NCI-H1092 treated with DMSO at 0.1 percent for 48 hours (cell line): Measurements from ENCODE around the gene CD55.

Source experiments
- DNase-seq: peaks from one replicate; lab custom pipeline; 2025; lab: John Stamatoyannopoulos, UW

The CD55 gene, protein sequence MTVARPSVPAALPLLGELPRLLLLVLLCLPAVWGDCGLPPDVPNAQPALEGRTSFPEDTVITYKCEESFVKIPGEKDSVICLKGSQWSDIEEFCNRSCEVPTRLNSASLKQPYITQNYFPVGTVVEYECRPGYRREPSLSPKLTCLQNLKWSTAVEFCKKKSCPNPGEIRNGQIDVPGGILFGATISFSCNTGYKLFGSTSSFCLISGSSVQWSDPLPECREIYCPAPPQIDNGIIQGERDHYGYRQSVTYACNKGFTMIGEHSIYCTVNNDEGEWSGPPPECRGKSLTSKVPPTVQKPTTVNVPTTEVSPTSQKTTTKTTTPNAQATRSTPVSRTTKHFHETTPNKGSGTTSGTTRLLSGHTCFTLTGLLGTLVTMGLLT

DNA sequence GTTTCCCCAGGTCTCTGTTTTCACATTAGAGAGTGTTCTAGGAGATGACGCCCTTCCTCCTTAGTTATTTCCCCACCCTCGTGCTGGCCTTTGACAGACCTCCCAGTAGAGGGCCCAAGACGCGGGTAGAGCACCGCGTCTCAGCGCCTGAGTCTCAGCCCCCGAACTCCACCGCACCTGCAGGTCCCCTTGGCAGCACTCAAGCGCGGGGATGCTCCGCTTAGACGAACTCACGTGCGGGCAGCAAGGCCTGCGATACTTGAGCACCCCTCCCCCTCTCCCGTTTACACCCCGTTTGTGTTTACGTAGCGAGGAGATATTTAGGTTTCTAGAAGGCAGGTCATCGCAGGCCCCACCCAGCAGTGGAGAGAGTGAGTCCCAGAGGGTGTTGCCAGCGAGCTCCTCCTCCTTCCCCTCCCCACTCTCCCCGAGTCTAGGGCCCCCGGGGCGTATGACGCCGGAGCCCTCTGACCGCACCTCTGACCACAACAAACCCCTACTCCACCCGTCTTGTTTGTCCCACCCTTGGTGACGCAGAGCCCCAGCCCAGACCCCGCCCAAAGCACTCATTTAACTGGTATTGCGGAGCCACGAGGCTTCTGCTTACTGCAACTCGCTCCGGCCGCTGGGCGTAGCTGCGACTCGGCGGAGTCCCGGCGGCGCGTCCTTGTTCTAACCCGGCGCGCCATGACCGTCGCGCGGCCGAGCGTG lies at the start of gene CD55:
Gene CD55, plus strand, starts transcription at position 600 of the 711 bp plus-strand sequence. Its CDS starts 88 bp downstream, at position 688.
- peak; percentile 71 for DNase-seq

DNA sequence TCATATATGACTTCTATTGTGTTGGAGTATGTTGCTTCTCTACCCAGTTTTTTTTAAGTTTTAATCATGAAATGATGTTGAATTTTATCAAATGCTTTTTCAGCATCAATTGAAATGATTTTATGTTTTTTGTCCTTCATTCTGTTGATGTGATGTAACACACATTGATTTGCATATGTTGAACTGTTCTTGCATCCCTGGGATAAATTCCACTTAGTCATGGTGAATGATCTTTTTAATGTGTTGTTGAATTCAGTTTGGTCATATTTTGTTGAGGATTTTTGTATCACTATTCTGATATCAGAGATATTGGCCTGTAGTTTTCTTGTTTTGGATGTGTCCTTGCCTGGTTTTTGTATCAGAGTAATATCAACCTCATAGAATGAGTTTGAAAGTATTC lies 46.6 kb upstream of the CD55 start:
- no peak for DNase-seq

DNA sequence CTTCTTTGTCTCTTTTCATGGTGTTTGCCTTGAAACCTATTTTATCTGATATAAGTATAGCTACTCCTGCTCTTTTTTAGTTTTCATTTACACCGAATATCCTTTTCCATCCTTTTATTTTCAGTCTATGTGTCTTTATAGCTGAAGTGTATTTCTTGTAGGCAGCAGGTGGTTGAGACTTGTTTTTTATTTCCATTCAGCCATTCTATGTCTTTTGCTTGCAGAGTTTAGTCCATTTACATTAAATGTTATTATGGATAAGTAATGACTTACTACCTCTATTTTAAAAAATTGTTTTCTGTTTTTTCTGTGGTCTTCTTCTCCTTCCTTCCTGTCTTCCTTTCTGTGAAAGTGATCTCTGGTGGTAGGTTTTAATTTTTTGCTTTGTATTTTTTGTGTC lies 45.0 kb upstream of the CD55 start:
- no peak for DNase-seq

DNA sequence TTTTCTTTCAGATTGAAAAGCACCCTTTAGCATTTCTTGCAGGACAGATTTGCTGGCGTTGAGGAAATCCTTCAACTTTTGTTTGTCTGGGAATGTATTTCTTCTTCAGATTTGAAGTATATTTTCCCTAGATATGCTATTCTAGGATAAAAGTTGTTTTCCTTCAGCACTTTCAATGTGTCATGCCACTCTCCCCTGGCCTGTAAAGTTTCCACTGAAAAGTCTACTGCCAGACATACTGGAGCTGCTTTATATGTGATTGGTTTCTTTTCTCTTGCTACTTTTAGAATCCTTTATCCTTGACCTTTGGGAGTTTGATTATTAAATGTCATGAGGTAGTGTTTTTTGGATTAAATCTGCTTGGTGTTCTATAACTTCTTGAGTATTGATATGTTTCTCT lies 44.2 kb upstream of the CD55 start:
- DNase-seq = no peak

DNA sequence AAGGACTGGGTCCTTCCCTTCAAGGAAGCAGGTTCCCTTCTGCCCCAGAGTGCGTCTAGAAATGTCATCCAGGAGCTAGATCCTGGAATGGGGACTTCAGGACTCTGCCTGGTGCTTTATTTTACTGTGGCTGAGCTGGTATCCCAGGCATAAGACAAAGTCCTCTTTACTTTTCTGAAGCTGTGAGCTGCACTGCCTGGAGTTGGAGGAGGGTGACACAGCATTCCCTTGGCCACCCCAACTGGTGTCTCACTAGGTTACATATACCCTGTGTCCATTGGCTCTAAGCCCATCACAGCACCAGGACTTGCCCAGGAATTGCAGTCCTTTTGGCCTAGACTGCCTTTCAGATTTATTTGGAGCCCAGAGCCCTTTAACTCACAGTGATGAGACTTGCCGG lies 41.8 kb upstream of the CD55 start:
- no peak for DNase-seq

DNA sequence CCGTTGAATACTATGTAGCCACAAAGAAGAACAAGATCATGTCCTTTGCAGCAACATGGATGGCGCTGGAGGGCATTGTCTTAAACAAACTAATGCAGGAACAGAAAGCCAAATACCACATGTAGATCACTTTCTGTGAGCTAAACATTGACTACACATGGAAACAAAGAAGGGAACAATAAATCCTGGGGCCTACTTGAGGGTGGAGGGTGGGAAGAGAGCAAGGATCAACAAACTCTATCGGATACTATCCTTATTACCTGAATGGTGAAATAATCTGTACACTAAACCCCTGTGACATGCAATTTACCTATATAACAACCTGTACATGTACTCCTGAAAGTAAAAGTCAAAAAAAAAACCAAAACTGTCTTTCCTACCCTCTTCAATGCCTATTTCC lies 40.8 kb upstream of the CD55 start:
- DNase-seq = no peak

DNA sequence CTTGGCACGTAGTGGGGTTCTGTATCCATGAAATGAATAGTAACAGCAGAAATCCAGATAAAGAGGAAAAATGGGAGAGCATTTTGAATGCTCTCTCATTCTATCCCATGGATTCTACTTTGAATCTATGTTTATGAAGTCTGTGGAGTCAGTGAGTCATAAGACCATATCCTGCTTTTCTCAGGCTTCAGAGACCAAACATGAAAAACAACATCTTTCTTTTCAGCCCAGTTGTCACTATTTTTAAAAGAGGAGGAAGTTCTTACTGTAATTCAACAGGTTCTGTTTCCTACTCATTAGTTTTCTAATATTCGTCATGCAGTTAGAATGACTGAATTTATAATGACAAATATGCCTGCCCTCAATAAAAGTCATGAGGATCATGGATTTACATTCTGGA lies 39.4 kb upstream of the CD55 start:
- no peak for DNase-seq

DNA sequence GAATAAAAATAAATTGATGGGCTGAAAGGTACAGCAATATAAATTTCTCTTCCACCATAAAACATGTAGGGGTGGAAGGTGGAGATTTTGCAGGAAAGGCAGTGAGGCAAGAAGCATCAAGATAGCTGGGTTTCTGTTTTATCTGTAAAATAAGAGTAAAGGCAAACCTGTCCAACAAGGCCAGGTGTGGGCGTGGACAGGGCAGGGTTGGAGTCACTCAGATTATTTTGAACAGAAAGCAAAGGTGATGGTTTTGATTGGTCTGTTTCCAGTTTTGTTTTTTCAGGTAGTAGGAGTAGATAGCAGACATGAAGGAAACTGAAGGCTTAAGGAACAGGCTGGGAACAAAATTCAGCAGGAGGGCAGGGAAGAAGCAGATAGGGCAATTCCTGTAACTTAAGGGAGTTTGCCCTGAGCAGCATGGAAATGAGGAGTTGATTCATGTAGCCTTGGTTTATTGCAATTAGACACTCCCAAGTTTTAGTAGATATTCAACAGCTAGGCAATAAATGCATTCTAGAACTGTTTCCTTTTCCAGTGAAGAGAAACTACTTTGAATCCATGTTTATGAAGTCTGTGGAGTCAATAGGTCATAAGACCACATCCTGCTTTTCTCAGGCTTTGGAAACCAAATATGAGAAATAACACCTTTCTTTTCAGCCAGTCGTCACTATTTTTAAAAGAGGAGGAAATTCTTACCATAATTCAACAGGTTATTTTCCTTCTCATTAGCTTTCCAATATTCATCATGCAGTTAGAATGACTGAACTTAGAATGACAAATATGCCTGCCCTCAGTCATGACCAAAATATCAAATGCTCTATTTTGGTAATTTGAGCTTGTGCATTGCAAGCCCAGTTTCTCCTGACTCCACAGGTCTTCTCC lies 38.7 kb upstream of the CD55 start:
- DNase-seq = no peak

DNA sequence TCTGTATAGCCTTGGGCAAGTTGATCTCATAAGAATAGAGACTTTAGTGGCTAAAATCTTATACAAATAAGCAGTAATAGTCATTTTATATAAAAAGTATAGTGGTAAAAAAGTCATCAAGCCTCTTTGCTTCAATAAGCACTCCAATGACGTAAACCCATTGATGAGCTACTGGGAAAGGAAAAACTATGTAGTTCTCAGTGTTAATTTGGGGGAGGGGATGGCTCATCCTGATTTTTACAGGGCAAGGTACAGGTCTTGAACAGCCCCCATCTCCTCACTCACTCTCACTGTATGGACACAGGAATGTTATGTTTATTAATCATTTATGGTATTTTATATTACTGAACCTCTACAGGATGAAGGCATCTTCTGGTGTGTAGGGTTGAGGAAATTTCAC lies 38.1 kb upstream of the CD55 start:
- no peak for DNase-seq

DNA sequence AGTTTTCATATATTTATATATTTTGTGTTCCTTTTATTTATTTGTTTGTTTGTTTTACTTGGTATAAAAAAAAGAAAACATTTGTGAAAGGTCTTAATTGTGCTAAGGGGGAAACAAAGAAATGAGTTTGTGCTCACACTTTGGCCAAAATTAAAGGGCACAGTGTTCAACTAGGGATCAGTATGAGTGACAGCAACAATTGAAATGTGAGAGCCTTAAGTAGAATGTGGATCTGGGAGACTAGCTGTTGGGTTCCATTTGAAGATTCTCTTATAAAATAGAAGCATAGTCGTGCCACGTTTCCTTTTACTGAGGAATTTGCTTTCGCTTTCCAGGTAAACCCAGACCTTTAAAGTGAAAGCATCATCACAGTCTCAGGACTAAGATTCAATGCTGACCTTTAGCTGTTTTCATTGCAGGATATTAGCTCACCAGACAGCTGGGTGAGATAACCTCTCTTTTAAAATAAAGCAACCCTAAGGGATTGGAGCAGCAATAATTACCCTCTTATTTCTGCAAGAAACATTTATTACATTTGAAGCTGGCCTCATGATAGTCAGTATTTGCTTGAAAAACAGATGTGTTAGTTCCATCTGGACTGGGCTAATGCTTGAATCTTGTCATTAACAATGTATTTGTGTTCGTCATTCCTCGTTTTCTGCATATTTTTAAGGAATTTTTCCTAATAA lies 37.1 kb upstream of the CD55 start:
- no peak for DNase-seq

DNA sequence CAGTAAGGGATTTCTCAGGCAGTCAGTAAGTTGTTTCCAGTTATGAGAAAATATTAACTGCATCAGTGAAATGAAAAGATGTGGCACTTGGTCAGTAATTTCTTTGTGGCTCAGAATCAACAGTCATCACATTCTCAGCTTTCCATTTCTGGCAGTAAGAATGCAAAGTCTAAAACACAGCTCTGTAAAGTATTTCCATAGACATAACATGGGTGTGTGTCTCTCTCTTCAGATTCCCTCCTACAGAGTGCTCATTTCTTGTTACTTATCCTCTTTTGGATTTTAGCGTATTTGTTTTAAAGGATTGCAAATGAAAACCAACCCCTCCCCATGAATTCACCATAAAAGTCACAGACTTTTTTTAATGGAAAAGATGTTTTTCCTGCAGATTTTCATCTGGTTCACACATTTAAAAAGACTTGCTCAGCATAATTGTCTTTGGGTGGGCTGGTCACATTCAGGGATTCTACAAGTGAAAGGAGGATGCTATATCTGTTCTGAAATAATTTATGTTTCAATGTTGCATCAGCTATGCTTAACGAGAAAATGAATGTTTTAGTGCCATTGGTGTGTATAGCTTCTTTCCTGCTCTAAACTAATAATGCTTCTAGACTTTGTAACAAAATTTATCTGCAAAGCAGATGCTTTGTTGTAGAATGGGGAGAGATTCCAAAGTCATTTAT lies 34.6 kb upstream of the CD55 start:
- no peak for DNase-seq

DNA sequence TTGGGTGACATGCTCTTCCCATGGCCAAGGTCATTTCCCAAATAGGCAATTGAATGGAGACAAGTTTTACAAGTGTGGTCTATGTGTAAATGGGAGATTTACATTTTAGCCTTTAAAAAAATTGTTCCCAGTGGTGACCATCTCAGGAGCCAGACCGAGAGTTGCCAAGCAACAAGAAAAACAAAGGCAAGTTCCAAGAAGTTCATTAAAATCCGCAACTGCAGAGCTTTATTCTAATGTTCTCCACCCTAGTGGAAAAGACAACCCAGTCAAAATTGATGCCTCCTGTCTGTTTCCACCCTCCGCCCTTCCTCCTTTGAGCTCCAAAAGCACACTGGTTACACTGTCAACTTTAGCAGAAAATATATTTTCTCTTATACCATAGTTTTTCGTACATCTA lies 33.2 kb upstream of the CD55 start:
- no peak for DNase-seq

DNA sequence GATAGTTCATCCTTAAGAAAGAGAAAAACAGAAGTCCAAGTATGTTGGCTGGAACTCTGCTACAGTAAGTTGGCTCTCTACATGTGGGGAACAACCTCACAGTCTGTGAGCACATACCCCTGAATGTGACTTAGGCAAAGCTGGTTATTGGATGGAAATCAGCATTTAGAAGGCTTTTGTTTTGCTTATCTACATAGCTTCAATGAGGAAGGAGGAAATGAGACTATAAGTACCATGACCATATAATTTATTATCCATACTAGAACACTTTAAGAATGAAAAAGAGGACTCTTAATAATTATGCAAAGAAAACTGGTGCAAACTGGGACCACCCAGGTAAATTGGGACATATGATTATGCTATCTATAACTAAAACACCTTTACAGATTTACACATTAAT lies 31.7 kb upstream of the CD55 start:
- no peak for DNase-seq

DNA sequence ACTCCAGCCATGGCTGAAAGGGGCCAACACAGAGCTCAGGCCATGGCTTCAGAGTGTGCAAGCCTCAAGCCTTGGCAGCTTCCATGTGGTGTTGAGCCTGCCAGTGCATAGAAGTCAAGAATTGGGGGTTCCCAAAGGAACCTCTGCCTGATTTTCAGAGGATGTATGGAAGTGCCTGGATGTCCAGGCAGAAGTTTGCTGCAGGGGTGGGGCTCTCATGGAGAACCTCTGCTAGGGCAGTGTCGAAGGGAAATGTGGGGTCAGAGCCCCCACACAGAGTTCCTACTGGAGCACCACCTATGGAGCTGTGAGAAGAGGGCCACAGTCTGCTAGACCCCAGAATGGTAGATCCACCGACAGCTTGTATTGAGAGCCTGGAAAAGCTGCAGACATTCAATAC lies 29.8 kb upstream of the CD55 start:
- no peak for DNase-seq

DNA sequence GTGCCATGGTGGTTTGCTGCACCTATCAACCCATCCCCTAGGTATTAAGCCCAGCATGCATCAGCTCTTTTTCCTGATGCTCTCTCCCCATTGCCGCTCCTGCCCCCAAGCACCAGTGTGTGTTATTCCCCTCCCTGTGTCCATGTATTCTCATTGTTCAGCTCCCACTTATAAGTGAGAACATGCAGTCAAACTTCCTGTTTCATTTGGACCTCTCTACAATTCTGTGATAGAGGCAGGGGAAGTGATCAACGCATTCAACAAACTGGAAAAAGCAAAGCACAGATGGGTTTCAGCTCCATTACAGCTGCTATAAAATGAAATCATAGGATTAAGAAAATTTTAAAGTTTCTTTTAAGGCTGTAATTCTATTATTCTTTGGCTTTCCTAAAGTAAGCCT lies 23.3 kb upstream of the CD55 start:
- DNase-seq = no peak

DNA sequence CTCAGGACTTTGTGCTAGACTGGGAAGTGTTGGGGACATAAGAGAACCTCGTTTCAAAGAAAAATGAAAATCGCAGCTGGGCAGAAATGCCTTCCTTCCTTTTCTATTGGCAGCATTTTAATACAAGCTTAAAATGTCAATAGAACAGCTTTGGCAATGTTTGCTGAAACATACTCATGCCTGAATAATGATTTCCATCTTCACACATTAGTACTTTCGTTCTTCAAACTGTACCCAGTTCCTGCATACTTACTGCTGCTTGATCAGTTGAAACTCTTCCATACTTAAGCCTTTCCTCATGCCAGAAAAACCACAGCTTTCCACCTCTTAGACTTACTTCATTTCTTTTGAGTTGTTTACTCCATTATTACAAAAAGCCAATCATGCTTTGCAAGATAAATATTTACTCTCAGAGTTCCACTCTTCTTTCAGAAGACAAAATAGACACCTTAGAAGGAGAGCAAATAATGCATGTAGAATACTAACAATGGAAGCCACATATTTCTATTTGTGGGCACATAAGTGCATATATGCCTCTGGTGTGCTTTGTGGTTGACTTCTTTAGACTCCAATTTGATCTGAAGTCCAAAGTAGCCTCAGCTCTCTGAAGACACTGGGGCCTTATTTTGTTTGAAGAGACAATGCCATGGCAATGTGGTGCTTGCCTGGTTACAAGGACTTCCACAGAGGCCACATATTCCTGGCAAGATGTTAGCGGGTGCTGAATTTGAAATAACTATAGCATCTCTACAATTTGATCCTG lies 22.7 kb upstream of the CD55 start:
- no peak for DNase-seq

DNA sequence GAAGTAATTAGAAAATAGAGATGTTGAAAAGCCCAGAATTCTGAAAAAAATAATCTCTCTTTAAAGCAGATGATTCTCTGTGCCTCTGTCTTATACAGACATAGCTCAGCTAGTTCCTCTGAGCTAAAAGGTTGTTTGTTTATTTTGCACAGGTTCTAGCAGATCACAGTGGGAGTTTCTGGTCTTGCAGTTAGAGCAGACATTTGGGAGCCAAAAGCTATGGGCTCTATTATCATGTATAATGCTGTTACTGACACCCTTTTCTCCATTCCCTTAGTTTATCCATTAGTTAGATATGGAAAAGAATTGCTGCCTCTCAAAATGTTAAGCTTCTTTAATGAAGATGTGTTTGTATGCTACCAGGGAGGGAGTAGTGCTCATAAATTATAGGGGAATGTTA lies 20.5 kb upstream of the CD55 start:
- DNase-seq = no peak

DNA sequence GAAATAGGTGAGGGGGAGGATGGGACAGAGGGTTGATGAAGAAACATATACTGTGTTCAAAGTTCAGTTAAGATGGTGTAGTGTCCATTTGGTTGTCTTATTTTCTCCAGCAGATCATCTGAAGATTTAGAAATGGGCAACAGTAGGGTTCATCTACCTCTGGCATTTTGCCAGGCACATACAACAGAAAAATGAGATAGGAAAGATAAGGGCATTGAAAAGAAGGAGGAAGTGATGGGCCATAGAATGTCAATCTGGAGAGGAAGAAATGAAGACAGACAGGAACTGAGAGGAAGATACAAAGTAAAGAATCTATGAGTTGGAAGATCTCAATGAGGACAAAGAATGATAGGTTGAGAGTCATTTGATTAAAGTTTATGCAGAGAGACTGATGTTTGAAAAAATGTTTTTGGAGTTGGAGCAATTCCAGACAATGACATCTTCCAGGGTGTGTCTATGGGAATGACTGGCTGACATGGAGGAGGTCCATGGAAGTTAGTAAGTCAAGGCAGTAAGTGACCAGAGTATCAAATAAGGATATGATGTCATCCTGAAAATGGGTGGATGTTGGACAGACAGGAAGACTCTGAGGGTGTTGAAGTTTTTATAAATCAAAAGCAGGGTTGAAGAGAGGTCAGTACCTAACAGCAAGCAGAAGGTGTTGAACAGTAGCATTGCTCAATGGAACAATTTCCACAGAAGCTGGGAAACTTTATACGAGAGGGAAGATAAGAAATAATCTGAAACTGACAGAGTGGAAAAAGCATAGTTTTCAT lies 18.7 kb upstream of the CD55 start:
- DNase-seq = no peak

DNA sequence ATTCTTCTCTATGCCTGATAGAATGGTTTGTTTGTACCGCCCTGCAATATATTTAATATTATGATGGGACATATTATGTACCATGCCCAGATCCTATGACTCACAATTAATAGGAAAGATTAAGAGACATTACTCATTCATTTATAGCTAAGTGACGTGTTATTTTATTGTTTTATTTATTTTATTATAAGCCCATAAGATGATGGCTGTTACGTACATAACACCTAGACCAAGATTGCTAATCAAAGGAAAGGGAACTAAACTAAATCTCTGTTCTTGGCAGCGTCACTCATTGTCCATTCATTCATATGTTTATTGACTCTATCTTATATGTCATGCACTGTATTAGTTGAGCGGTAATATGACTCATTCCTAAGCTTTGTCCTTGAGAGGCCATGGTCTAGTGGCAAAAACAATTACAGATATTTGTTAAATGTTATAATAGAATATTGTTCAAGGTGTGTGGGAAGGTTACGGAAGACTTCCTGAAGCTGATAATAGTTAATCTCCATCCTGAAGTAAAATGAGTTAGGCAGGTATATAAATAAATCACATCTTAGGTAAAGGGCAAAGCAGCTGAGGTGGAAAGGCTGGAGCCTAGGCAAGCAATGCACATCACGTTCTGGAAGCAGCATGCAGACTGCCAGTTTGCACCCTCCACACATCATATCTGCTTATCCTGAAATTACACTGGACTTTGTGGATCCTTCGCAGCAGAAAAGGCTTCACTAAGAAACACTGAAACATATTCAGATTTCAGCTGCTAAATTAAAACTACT lies 16.6 kb upstream of the CD55 start:
- no peak for DNase-seq
